Activated CD4-positive, CD25-positive, alpha-beta regulatory T cell treated with anti-CD3 and anti-CD28 coated beads, Interleukin-2, amount 50 U/mL, for 16 hours (primary cell): Measurements from ENCODE around the gene N4BP2L2.

Source experiments
- DNase-seq: peaks from one replicate; pipeline ENCODE4 v3.0.0-alpha.2; 2020; ENCODE audit warnings: low read depth, low spot score

The N4BP2L2 gene

GRCh38 chr13:32530841-32531253 lies 7.7 kb downstream of the N4BP2L2 start:
- DNase-seq: no peak

GRCh38 chr13:32528358-32528757 lies 10.2 kb downstream of the N4BP2L2 start:
- DNase-seq: no peak

- DNase-seq: no peak
Observed at GRCh38 chr13:32527151-32527550, 11.4 kb downstream of the N4BP2L2 start.

GRCh38 chr13:32525766-32526165 lies 12.8 kb downstream of the N4BP2L2 start:
- no peak for DNase-seq

- DNase-seq: no peak
Observed at GRCh38 chr13:32515246-32515645, 23.3 kb downstream of the N4BP2L2 start.

- no peak for DNase-seq
Observed at GRCh38 chr13:32511482-32511881, 27.1 kb downstream of the N4BP2L2 start.

GRCh38 chr13:32504876-32505275 lies 33.7 kb downstream of the N4BP2L2 start:
- no peak for DNase-seq

GRCh38 chr13:32504263-32504662 lies 34.3 kb downstream of the N4BP2L2 start:
- DNase-seq: no peak

GRCh38 chr13:32503727-32504126 lies 34.9 kb downstream of the N4BP2L2 start:
- no peak for DNase-seq

- DNase-seq: no peak
Observed at GRCh38 chr13:32501064-32501463, 37.5 kb downstream of the N4BP2L2 start.

GRCh38 chr13:32499538-32500210 lies 38.9 kb downstream of the N4BP2L2 start:
- DNase-seq: no peak

- DNase-seq: no peak
Observed at GRCh38 chr13:32497589-32497988, 41.0 kb downstream of the N4BP2L2 start.

- DNase-seq: no peak
Observed at GRCh38 chr13:32496599-32497160, 41.9 kb downstream of the N4BP2L2 start.

- DNase-seq: no peak
Observed at GRCh38 chr13:32495841-32496240, 42.8 kb downstream of the N4BP2L2 start.

- no peak for DNase-seq
Observed at GRCh38 chr13:32495429-32495828, 43.2 kb downstream of the N4BP2L2 start.

- no peak for DNase-seq
Observed at GRCh38 chr13:32491028-32491427, 47.6 kb downstream of the N4BP2L2 start.

- DNase-seq: no peak
Observed at GRCh38 chr13:32476892-32477291, 61.7 kb downstream of the N4BP2L2 start.

- no peak for DNase-seq
Observed at GRCh38 chr13:32476021-32476731, 62.4 kb downstream of the N4BP2L2 start.

- no peak for DNase-seq
Observed at GRCh38 chr13:32474999-32475792, 63.4 kb downstream of the N4BP2L2 start.

GRCh38 chr13:32473650-32474049 lies 64.9 kb downstream of the N4BP2L2 start:
- no peak for DNase-seq

GRCh38 chr13:32472194-32472621 lies 66.4 kb downstream of the N4BP2L2 start:
- DNase-seq: no peak
